Neural progenitor cell (in vitro differentiated cells): ENCODE data around the gene ARHGAP23. TPM values are rescaled to one million over a fixed set of nuclear protein-coding genes. Genes with fewer than 3 reads are reported as not detected.
A peak's percentile ranks its signal among the peaks of the same experiment; 100 is the strongest.

Experiments used
- DNase-seq: peaks from one replicate; pipeline ENCODE4 v3.0.0-alpha.2; 2016; ENCODE audit warnings: low spot score
- H2AFZ ChIP-seq: fragments of 200-600 bp; sonication (generic); replicated peaks from 2 replicates; pipeline ENCODE4 v1.6.1; 2016; ENCODE audit warnings: antibody characterized with exemption
- H3F3A ChIP-seq: fragments of 200-600 bp; sonication (generic); 2 replicates; pipeline ENCODE4 v1.6.1; 2016; ENCODE audit warnings: antibody characterized with exemption, low read depth
- H3K27ac ChIP-seq: fragments of 200-600 bp; sonication (generic); 2 replicates; pipeline ENCODE4 v1.5.1; 2016; ENCODE audit warnings: mild to moderate bottlenecking
- H3K27me3 ChIP-seq: fragments of 200-600 bp; sonication (generic); 2 replicates; pipeline ENCODE4 v1.6.1; 2016; ENCODE audit warnings: mild to moderate bottlenecking, moderate library complexity
- H3K36me3 ChIP-seq: fragments of 200-600 bp; sonication (generic); 2 replicates; pipeline ENCODE4 v1.5.1; 2016
- H3K4me1 ChIP-seq: fragments of 200-600 bp; sonication (generic); 2 replicates; pipeline ENCODE4 v1.6.1; 2016; ENCODE audit warnings: mixed run types
- H3K4me2 ChIP-seq: fragments of 200-600 bp; sonication (generic); 2 replicates; pipeline ENCODE4 v1.6.1; 2016
- H3K4me3 ChIP-seq: fragments of 200-600 bp; sonication (generic); 2 replicates; pipeline ENCODE4 v1.5.1; 2016
- H3K79me2 ChIP-seq: fragments of 200-600 bp; sonication (generic); 2 replicates; pipeline ENCODE4 v1.6.1; 2016; ENCODE audit warnings: low read depth
- H3K9ac ChIP-seq: fragments of 200-600 bp; sonication (generic); 2 replicates; pipeline ENCODE4 v1.6.1; 2016
- H3K9me3 ChIP-seq: fragments of 200-600 bp; sonication (generic); 2 replicates; pipeline ENCODE4 v1.5.1; 2016; ENCODE audit warnings: low read depth
- H4K20me1 ChIP-seq: fragments of 200-600 bp; sonication (generic); 2 replicates; pipeline ENCODE4 v1.6.1; 2016; ENCODE audit warnings: low read depth
- H3K27ac Mint-ChIP-seq: 3 replicates; pipeline ENCODE4 v1.8.0; 2021; ENCODE audit warnings: mixed read lengths
- H3K27me3 Mint-ChIP-seq: 2 replicates; pipeline ENCODE4 v1.8.0; 2022; ENCODE audit warnings: low read depth, mild to moderate bottlenecking, inconsistent platforms, moderate library complexity, mixed read lengths; ENCODE audit not compliant: insufficient read depth
- H3K36me3 Mint-ChIP-seq: 3 replicates; pipeline ENCODE4 v1.8.0; 2021; ENCODE audit warnings: mixed read lengths
- H3K4me1 Mint-ChIP-seq: 3 replicates; pipeline ENCODE4 v1.8.0; 2021; ENCODE audit warnings: mixed read lengths
- H3K4me3 Mint-ChIP-seq: 3 replicates; pipeline ENCODE4 v1.8.0; 2021; ENCODE audit warnings: mild to moderate bottlenecking, moderate library complexity, mixed read lengths
- H3K9me3 Mint-ChIP-seq: 3 replicates; pipeline ENCODE4 v1.8.0; 2020; ENCODE audit warnings: mixed read lengths
- CTCF ChIP-seq: fragments of 200-600 bp; sonication (generic); IDR thresholded peaks from 2 replicates; pipeline ENCODE4 v1.5.1; 2017; ENCODE audit warnings: antibody characterized with exemption, mild to moderate bottlenecking
- EZH2 ChIP-seq: fragments of 200-600 bp; sonication (generic); IDR thresholded peaks from 2 replicates; pipeline ENCODE4 v1.6.1; 2017; ENCODE audit warnings: antibody characterized with exemption, mild to moderate bottlenecking, moderate library complexity
- EZH2phosphoT487 ChIP-seq: fragments of 200-600 bp; sonication (generic); IDR thresholded peaks from 2 replicates; pipeline ENCODE4 v1.6.1; 2017; ENCODE audit warnings: antibody characterized with exemption
- total RNA-seq: library from RNA; depleted of rRNA; stranded (reverse); fragments of >200 nt; gene quantifications from 2 replicates; pipeline ENCODE4 v1.2.3, GENCODE V29; 2015; ENCODE audit warnings: low replicate concordance

ARHGAP23 gene
- total RNA-seq, 1 donor from 2014 or later = 6.1 TPM

GRCh38 chr17:38443356-38444031 lies 15.2 kb downstream of the ARHGAP23 start:
- no peaks in the 10 kb centered on the region for H3K27me3 ChIP-seq
- H3K79me2 ChIP-seq = no peaks in the 10 kb centered on the region
- H3K4me1 ChIP-seq = peaks cover 18% of the 10 kb centered on the region
- no peak overlapping the region for H3K4me2 ChIP-seq
- H3K9ac ChIP-seq = no peak overlapping the region
- no peaks in the 10 kb centered on the region for H3K36me3 Mint-ChIP-seq
- H3K27ac ChIP-seq = no peak overlapping the region
- H3K27me3 Mint-ChIP-seq = peaks cover 8% of the 10 kb centered on the region
- no peaks in the 10 kb centered on the region for H3K9me3 ChIP-seq
- no peaks in the 10 kb centered on the region for H3K36me3 ChIP-seq
- H3K9me3 Mint-ChIP-seq = no peaks in the 10 kb centered on the region
- no peak overlapping the region for H3K27ac Mint-ChIP-seq
- H3F3A ChIP-seq = peaks cover 7% of the 10 kb centered on the region
- no peaks in the 10 kb centered on the region for H4K20me1 ChIP-seq
- H3K4me1 Mint-ChIP-seq = peaks cover 11% of the 10 kb centered on the region
- H3K4me3 Mint-ChIP-seq = no peak overlapping the region
- no peak overlapping the region for H3K4me3 ChIP-seq
- no peak for DNase-seq
- TF ChIP-seq CTCF (no peak), EZH2phosphoT487 (no peak), EZH2 (no peak)
- no peak overlapping the region for H2AFZ ChIP-seq

DNA sequence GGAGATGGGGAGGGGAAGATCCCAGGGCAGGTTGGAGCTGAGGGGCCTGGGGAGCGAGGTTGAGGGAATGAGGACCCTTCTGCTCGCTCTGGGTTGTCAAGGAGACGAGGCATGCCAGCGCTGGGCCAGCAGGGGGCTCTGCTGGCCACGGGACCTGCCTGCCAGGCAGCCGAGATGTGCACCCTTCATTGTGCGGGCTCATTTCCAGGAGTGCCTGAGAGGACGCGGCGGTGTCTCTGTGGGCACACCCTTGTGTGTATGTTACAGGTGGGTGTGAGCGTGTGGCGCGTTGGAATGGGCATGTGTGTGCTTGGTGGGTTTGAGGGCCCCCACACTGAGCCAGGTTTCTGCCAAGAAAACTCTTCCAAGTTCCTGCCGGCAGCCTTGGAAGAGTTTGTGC lies 15.9 kb downstream of the ARHGAP23 start:
- H3K36me3 Mint-ChIP-seq = no peaks in the 10 kb centered on the region
- H3F3A ChIP-seq = peaks cover 7% of the 10 kb centered on the region
- no peak overlapping the region for H3K4me3 ChIP-seq
- no peak overlapping the region for H3K27ac ChIP-seq
- no peak overlapping the region for H3K27ac Mint-ChIP-seq
- no peaks in the 10 kb centered on the region for H3K27me3 ChIP-seq
- peak; percentile 89 for DNase-seq
- H3K36me3 ChIP-seq = no peaks in the 10 kb centered on the region
- peaks cover 18% of the 10 kb centered on the region for H3K4me1 ChIP-seq
- peaks cover 8% of the 10 kb centered on the region for H3K27me3 Mint-ChIP-seq
- no peak overlapping the region for H3K9ac ChIP-seq
- no peaks in the 10 kb centered on the region for H3K9me3 Mint-ChIP-seq
- H3K9me3 ChIP-seq = no peaks in the 10 kb centered on the region
- TF ChIP-seq EZH2phosphoT487 (no peak), CTCF (peak; percentile 84)
- peaks cover 13% of the 10 kb centered on the region for H3K4me1 Mint-ChIP-seq
- no peaks in the 10 kb centered on the region for H3K79me2 ChIP-seq
- H3K4me3 Mint-ChIP-seq = no peak overlapping the region
- peak overlapping the region; percentile 43 for H3K4me2 ChIP-seq
- peak overlapping the region; percentile 90 for H2AFZ ChIP-seq
- H4K20me1 ChIP-seq = no peaks in the 10 kb centered on the region

GRCh38 chr17:38447502-38448085 lies 19.3 kb downstream of the ARHGAP23 start:
- Histone ChIP-seq H3K27ac (no peak overlapping the region), H3K79me2 (no peaks in the 10 kb centered on the region), H3K36me3 (no peaks in the 10 kb centered on the region), H3K4me1 (peaks cover 35% of the 10 kb centered on the region), H3K4me2 (no peak overlapping the region), H3F3A (peaks cover 25% of the 10 kb centered on the region), H2AFZ (no peak overlapping the region), H3K27me3 (no peaks in the 10 kb centered on the region), H3K9ac (no peak overlapping the region), H3K4me3 (no peak overlapping the region), H3K9me3 (no peaks in the 10 kb centered on the region), H4K20me1 (no peaks in the 10 kb centered on the region)
- TF ChIP-seq CTCF (no peak), EZH2phosphoT487 (no peak), EZH2 (no peak)
- no peaks in the 10 kb centered on the region for H3K9me3 Mint-ChIP-seq
- no peak overlapping the region for H3K4me3 Mint-ChIP-seq
- H3K4me1 Mint-ChIP-seq = peaks cover 40% of the 10 kb centered on the region
- peaks cover 25% of the 10 kb centered on the region for H3K27me3 Mint-ChIP-seq
- no peak for DNase-seq
- H3K27ac Mint-ChIP-seq = no peak overlapping the region
- no peaks in the 10 kb centered on the region for H3K36me3 Mint-ChIP-seq
